Esophagus squamous epithelium (tissue), 4 donors: ENCODE results near the gene CERT1.

Source experiments
- CTCF ChIP-seq, 6 experiments: fragments of 450-650 bp in 4 of 6; fragments of 200-600 bp in 2 of 6; sonication (generic) in 2 of 6; IDR thresholded peaks; one replicate each; pipeline ENCODE4 v1.5.1; 2016 to 2019; ENCODE audit warnings: antibody characterized with exemption in 6 of 6, mild to moderate bottlenecking in 4 of 6, moderate library complexity in 4 of 6
- POLR2A ChIP-seq, 4 donors: fragments of 450-650 bp; IDR thresholded peaks; one replicate each; pipeline ENCODE4 v1.6.1; 2017; ENCODE audit warnings: antibody characterized with exemption in 4 of 4, mild to moderate bottlenecking in 4 of 4, moderate library complexity in 3 of 4

- TF ChIP-seq POLR2A (IDR thresholded peaks at IDR 0.05) (no peak), CTCF (IDR thresholded peaks at IDR 0.05) (no peak)
Observed at GRCh38 chr5:75461679-75462078, 49.8 kb downstream of the CERT1 start.
